ENCODE results near the gene AGK. TPM values are rescaled to one million over a fixed set of nuclear protein-coding genes. Genes with fewer than 3 reads are reported as not detected.
"Not testable (repeated sequence)": the region's sequence is repeated elsewhere in the genome, so short reads cannot be mapped to it uniquely, and the experiment has no call there.

AGK gene
- total RNA-seq, 4 donors from 2014 or later: 17.3 to 22.5 (median 19.7) TPM

GRCh38 chr7:141685285-141686023, 134.2 kb downstream of the AGK start:
- no peak for DNase-seq (ENCODE audit: low spot score)
- no peak for ATAC-seq (ENCODE audit: low FRiP score)

DNA sequence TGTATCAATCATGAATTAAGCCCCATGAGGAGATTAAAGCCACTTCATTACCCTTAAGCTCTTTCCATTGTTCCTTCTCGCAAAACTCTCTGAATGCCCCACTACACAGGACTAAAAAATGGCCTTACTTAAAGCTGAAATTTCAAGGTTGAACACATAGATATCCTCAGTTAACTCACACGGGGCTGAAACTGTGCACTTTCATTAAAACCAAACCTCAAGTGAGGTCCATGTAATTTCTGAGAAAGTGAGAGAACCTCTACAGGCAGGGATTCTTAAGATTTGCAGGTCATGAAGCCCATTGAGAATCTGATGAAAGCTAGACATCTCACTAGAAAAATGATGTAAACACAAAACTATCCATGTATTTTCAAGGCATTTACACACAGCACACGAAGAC, 134.9 kb downstream of the AGK start:
- TF ChIP-seq, protein P1, sequence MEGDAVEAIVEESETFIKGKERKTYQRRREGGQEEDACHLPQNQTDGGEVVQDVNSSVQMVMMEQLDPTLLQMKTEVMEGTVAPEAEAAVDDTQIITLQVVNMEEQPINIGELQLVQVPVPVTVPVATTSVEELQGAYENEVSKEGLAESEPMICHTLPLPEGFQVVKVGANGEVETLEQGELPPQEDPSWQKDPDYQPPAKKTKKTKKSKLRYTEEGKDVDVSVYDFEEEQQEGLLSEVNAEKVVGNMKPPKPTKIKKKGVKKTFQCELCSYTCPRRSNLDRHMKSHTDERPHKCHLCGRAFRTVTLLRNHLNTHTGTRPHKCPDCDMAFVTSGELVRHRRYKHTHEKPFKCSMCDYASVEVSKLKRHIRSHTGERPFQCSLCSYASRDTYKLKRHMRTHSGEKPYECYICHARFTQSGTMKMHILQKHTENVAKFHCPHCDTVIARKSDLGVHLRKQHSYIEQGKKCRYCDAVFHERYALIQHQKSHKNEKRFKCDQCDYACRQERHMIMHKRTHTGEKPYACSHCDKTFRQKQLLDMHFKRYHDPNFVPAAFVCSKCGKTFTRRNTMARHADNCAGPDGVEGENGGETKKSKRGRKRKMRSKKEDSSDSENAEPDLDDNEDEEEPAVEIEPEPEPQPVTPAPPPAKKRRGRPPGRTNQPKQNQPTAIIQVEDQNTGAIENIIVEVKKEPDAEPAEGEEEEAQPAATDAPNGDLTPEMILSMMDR (IDR thresholded peaks at IDR 0.05): no peak
- ATAC-seq (ENCODE audit: low FRiP score): no peak
- no peak for DNase-seq (ENCODE audit: low spot score)

More at GRCh38 chr7:141685285-141686023, 134.2 kb downstream of the AGK start:
- TF ChIP-seq, protein P1 (IDR thresholded peaks at IDR 0.05): no peak

GRCh38 chr7:141686670-141687069, 135.5 kb downstream of the AGK start:
- no peak for DNase-seq (ENCODE audit: low spot score)
- ATAC-seq (ENCODE audit: low FRiP score): no peak
- TF ChIP-seq, protein P1 (IDR thresholded peaks at IDR 0.05): no peak

DNA sequence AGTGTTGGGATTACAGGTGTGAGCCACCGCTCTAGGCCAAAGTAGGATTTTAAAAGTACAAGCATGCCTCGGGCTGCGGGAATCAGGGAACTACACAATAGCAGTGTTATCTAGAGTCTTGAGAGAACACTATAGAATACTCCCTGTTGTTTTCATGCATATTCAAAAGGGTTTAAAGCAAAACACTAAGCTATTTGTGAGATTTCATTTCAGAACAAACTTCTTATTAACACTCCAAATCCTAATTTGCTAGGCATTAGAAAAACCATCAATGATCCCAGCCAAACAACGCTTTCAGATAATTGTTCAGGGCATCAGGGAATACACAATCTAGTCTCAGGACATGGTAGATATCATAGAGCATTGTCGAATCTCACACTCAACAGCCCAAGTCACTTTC, 136.8 kb downstream of the AGK start:
- DNase-seq (ENCODE audit: low spot score): no peak
- TF ChIP-seq, protein P1 (IDR thresholded peaks at IDR 0.05): no peak
- no peak for ATAC-seq (ENCODE audit: low FRiP score)

GRCh38 chr7:141689072-141689825, 138.0 kb downstream of the AGK start:
- not testable (repeated sequence) for DNase-seq (ENCODE audit: low spot score); ATAC-seq (ENCODE audit: low FRiP score)

GRCh38 chr7:141691540-141691939, 140.3 kb downstream of the AGK start:
- DNase-seq (ENCODE audit: low spot score) (no peak), ATAC-seq (ENCODE audit: low FRiP score) (no peak)
- TF ChIP-seq, protein P1 (IDR thresholded peaks at IDR 0.05): no peak

DNA sequence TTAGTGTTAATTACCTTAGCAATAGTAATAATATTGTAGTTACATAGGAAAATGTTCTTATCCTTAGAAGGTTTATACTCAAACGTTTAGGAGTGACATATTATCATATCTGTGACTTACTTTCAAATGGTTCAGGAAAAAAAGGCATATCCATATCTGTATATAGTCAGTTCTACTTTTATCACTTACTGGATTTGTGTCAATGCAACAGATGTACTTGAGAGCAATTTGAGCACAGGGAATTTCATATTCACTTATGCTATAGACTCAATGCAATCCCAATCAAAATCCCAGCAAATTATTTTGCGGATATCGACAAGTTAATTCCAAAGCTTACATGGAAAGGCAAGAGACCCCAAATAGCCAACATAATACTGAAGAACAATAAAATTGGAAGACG, 140.8 kb downstream of the AGK start:
- TF ChIP-seq, protein P1 (IDR thresholded peaks at IDR 0.05): no peak
- no peak for ATAC-seq (ENCODE audit: low FRiP score)
- DNase-seq (ENCODE audit: low spot score): no peak
